Spleen (tissue), 11 donors: ENCODE results near the gene WDR72. TPM values are rescaled to one million over a fixed set of nuclear protein-coding genes. Genes with fewer than 3 reads are reported as not detected.

Experiments
- DNase-seq: peaks from one replicate; pipeline ENCODE4 v3.0.0-alpha.2; 2020
- H3K27ac ChIP-seq, 8 donors: fragments of 200-600 bp; sonication (generic) in 7 of 8; 1 replicate in 4 of 8; 2 replicates in 4 of 8; pipeline versions ENCODE4 v1.5.0 to v1.8.0; 2016 to 2021; ENCODE audit warnings: inconsistent platforms in 4 of 8, mild to moderate bottlenecking in 4 of 8, moderate library complexity in 1 of 8
- H3K27me3 ChIP-seq, 7 donors: fragments of 200-600 bp; sonication (generic) in 6 of 7; replicated peaks in 1 of 7; 1 replicate in 4 of 7; 2 replicates in 3 of 7; pipeline versions ENCODE4 v1.5.0 to v1.8.0; 2016 to 2021; ENCODE audit warnings: inconsistent platforms in 3 of 7, mild to moderate bottlenecking in 1 of 7
- H3K36me3 ChIP-seq, 6 donors: fragments of 200-600 bp; sonication (generic) in 5 of 6; 1 replicate in 4 of 6; 2 replicates in 2 of 6; pipeline versions ENCODE4 v1.5.0 to v1.8.0; 2016 to 2021; ENCODE audit warnings: inconsistent platforms in 2 of 6
- H3K4me1 ChIP-seq, 6 donors: fragments of 200-600 bp; sonication (generic) in 5 of 6; 1 replicate in 3 of 6; 2 replicates in 3 of 6; pipeline versions ENCODE4 v1.5.0 to v1.8.0; 2016 to 2021; ENCODE audit warnings: inconsistent platforms in 3 of 6
- H3K4me3 ChIP-seq, 8 donors: fragments of 200-600 bp; sonication (generic) in 7 of 8; 1 replicate in 4 of 8; 2 replicates in 4 of 8; pipeline versions ENCODE4 v1.5.0 to v1.8.0; 2016 to 2021; ENCODE audit warnings: inconsistent platforms in 4 of 8, mild to moderate bottlenecking in 4 of 8, moderate library complexity in 2 of 8
- H3K9me3 ChIP-seq, 8 donors: fragments of 200-600 bp; sonication (generic) in 7 of 8; 1 replicate in 4 of 8; 2 replicates in 4 of 8; pipeline versions ENCODE4 v1.5.0 to v1.8.0; 2016 to 2021; ENCODE audit warnings: inconsistent platforms in 4 of 8
- CTCF ChIP-seq, 11 experiments: fragments of 200-600 bp in 7 of 11; fragments of 450-650 bp in 4 of 11; sonication (generic) in 4 of 11; IDR thresholded peaks in 8 of 11; conservative IDR thresholded peaks in 3 of 11; 1 replicate in 7 of 11; 2 replicates in 4 of 11; pipeline versions ENCODE4 v1.4.0 to v1.8.0; 2016 to 2021; ENCODE audit warnings: antibody characterized with exemption in 11 of 11, inconsistent platforms in 4 of 11, mild to moderate bottlenecking in 1 of 11
- POLR2A ChIP-seq, 3 donors: fragments of 450-650 bp; IDR thresholded peaks; one replicate each; pipeline ENCODE4 v1.5.1; 2017; ENCODE audit warnings: antibody characterized with exemption in 3 of 3, mild to moderate bottlenecking in 1 of 3
- POLR2AphosphoS5 ChIP-seq, 3 donors: sonication (generic); formaldehyde crosslinking; IDR thresholded peaks; one replicate each; pipeline ENCODE4 v1.5.1; 2017; ENCODE audit warnings: antibody characterized with exemption in 3 of 3
- WGBS, 5 donors: extraction: QIAGEN DNeasy Blood & Tissue Kit in 3 of 5; methylation state at CpG; one replicate each; pipeline versions ENCODE4 v1.1.5 to v1.1.7; 2013 to 2018; 5-methylcytosine and 5-hydroxymethylcytosine counted together
- intact Hi-C: fragments of 100-400 bp; cut with DNase I; formaldehyde crosslinking; loops from one replicate; pipeline ENCODE4 v1.15.0; 2023; ENCODE audit warnings: low total_unique reads
- polyA plus RNA-seq, 3 donors: library from polyadenylated mRNA; stranded (reverse); fragments of 200-250 nt; gene quantifications; one replicate each; pipeline ENCODE4 v1.2.1, GENCODE V29; 2013
- total RNA-seq, 7 donors: library from RNA; depleted of rRNA in 3 of 7; stranded (reverse); fragments of >200 nt in 3 of 7; fragmentation: NEBNext Ultra II Directional in 4 of 7; extraction: Animal tissue kit (Norgen Biotek cat#: 25700) in 4 of 7; gene quantifications; one replicate each; pipeline versions ENCODE4 v1.1.0 to v1.2.1, GENCODE V29; 2016 to 2021
- donor health status: healthy with polysubstance abuse.
- donor health status: DM: no; HTN: no; CAD: no; lungs with moderate emphysema.
- donor health status: DM: no; HTN: no; CAD: no.
- donor health status: Bipolar disorder and iron deficiency.
- donor health status: healthy.
- donor health status: DM: no; HTN: no; CAD: no.
- donor health status: DM: yes; HTN: yes; CAD: no.

WDR72 gene
- total and polyA plus RNA-seq, 10 donors: not detected

- Histone ChIP-seq H3K9me3 (no peaks in the 10 kb centered on the region), H3K36me3 (no peaks in the 10 kb centered on the region), H3K27me3 (peaks cover 0 to 11% (median 0%) of the 10 kb centered on the region in 7 donors), H3K4me3 (no peak overlapping the region), H3K4me1 (no peaks in the 10 kb centered on the region), H3K27ac (no peak overlapping the region)
- DNase-seq: no peak
- TF ChIP-seq POLR2AphosphoS5 (IDR thresholded peaks at IDR 0.05) (no peak), POLR2A (IDR thresholded peaks at IDR 0.05) (no peak), CTCF (IDR thresholded peaks at IDR 0.05 in 8 of 11, conservative IDR thresholded peaks at IDR 0.05 in 3 of 11) (no peak)
- 60 to 77% (median 70%) methylated on average over 4 of the region's 4 CpGs for WGBS, 5 donors
- intact Hi-C loops: no loop called here
Measured at GRCh38 chr15:53752406-53752805, 7.1 kb downstream of the WDR72 start.

- DNase-seq: no peak
- no peak for TF ChIP-seq POLR2AphosphoS5 (IDR thresholded peaks at IDR 0.05)
- TF ChIP-seq CTCF (IDR thresholded peaks at IDR 0.05 in 8 of 11, conservative IDR thresholded peaks at IDR 0.05 in 3 of 11): no peak
- TF ChIP-seq POLR2A (IDR thresholded peaks at IDR 0.05): no peak
- WGBS, 5 donors: 57 to 74% (median 63%) methylated on average over 1 of the region's 1 CpG
- no peaks in the 10 kb centered on the region for H3K9me3 ChIP-seq
- H3K27ac ChIP-seq: no peak overlapping the region
- H3K27me3 ChIP-seq: no peaks in the 10 kb centered on the region
- intact Hi-C loops: no loop called here
- no peak overlapping the region for H3K4me3 ChIP-seq
- no peaks in the 10 kb centered on the region for H3K4me1 ChIP-seq
- no peaks in the 10 kb centered on the region for H3K36me3 ChIP-seq
Measured at GRCh38 chr15:53747501-53748068, 11.9 kb downstream of the WDR72 start.

- Histone ChIP-seq H3K4me1 (no peaks in the 10 kb centered on the region), H3K36me3 (no peaks in the 10 kb centered on the region), H3K4me3 (no peak overlapping the region), H3K27me3 (no peaks in the 10 kb centered on the region), H3K9me3 (no peaks in the 10 kb centered on the region), H3K27ac (no peak overlapping the region)
- intact Hi-C loops: no loop called here
- WGBS, 5 donors: 84 to 93% (median 89%) methylated on average over 3 of the region's 3 CpGs
- TF ChIP-seq POLR2AphosphoS5 (IDR thresholded peaks at IDR 0.05) (no peak), POLR2A (IDR thresholded peaks at IDR 0.05) (no peak), CTCF (IDR thresholded peaks at IDR 0.05 in 8 of 11, conservative IDR thresholded peaks at IDR 0.05 in 3 of 11) (no peak)
- DNase-seq: no peak
Measured at GRCh38 chr15:53746101-53746500, 13.4 kb downstream of the WDR72 start.

GRCh38 chr15:53739651-53740050, 19.8 kb downstream of the WDR72 start:
- no peak for TF ChIP-seq CTCF (IDR thresholded peaks at IDR 0.05 in 8 of 11, conservative IDR thresholded peaks at IDR 0.05 in 3 of 11)
- TF ChIP-seq POLR2A (IDR thresholded peaks at IDR 0.05): no peak
- TF ChIP-seq POLR2AphosphoS5 (IDR thresholded peaks at IDR 0.05): no peak
- no peak for DNase-seq
- intact Hi-C loops: no loop called here
- Histone ChIP-seq H3K27ac (no peak overlapping the region), H3K27me3 (peaks cover 0 to 9% (median 0%) of the 10 kb centered on the region in 7 donors), H3K9me3 (no peaks in the 10 kb centered on the region), H3K4me3 (no peak overlapping the region), H3K36me3 (no peaks in the 10 kb centered on the region), H3K4me1 (no peaks in the 10 kb centered on the region)
- 48 to 66% (median 56%) methylated on average over 4 of the region's 4 CpGs for WGBS, 5 donors
